ENCODE results near the gene NUP107. TPM values are rescaled to one million over a fixed set of nuclear protein-coding genes. Genes with fewer than 3 reads are reported as not detected.

Gene NUP107
- total RNA-seq, 1 donor from 2014 or later = 80.7 TPM

DNA sequence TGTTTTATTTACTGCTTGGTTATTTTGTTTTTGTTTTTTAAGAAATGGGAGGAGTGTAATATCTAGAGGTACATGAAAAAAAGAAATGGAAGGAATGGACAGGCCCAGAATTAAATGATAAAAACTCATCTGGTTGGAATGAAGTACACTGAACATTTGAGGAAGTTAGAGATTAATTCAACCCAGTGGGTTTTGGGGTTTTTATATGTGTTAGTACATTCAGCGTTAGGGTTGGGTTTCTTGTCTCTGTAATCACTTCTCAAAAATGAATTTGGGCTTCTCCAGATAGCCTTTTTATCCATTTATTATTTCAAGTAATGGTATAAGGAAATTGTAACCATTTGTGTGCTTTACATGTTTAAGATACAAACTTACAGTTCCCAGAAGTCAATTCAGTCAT, 19.5 kb upstream of the NUP107 start:
- Mint-ChIP-seq H3K27ac (no peak overlapping the region), H3K36me3 (ENCODE audit: insufficient read depth) (peaks cover 2% of the 10 kb centered on the region)

DNA sequence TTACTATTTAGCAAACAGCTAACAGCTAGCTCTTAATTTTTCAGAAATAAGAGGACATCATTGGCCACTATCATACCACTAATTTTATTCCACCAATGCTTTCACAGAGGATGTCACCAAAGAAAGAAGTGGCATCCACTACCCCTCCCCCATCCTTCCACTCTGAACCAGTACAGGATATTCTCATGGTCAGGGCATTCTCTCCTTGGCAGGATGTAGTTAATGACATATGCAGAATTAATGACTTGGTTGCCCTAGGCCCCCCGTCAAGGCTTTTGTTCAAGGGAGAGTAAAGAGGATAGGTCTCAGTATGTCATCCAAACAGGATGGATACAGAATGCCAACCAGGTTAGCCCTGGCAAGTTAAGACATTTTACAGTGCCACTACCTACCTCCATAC, 18.9 kb upstream of the NUP107 start:
- H3K4me3 Mint-ChIP-seq (ENCODE audit: low read depth) = no peak overlapping the region
- no peaks in the 10 kb centered on the region for H3K9me3 Mint-ChIP-seq (ENCODE audit: low read depth)
- peaks cover 2% of the 10 kb centered on the region for H3K36me3 Mint-ChIP-seq (ENCODE audit: insufficient read depth)
- TF ChIP-seq, protein P1, sequence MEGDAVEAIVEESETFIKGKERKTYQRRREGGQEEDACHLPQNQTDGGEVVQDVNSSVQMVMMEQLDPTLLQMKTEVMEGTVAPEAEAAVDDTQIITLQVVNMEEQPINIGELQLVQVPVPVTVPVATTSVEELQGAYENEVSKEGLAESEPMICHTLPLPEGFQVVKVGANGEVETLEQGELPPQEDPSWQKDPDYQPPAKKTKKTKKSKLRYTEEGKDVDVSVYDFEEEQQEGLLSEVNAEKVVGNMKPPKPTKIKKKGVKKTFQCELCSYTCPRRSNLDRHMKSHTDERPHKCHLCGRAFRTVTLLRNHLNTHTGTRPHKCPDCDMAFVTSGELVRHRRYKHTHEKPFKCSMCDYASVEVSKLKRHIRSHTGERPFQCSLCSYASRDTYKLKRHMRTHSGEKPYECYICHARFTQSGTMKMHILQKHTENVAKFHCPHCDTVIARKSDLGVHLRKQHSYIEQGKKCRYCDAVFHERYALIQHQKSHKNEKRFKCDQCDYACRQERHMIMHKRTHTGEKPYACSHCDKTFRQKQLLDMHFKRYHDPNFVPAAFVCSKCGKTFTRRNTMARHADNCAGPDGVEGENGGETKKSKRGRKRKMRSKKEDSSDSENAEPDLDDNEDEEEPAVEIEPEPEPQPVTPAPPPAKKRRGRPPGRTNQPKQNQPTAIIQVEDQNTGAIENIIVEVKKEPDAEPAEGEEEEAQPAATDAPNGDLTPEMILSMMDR (IDR thresholded peaks at IDR 0.05; ENCODE audit: unreplicated experiment) = no peak
- DNase-seq (ENCODE audit: low spot score, unreplicated experiment) = no peak
- H3K4me1 Mint-ChIP-seq (ENCODE audit: low read depth) = peaks cover 2% of the 10 kb centered on the region
- H3K27me3 Mint-ChIP-seq = no peaks in the 10 kb centered on the region
- no peak overlapping the region for H3K27ac Mint-ChIP-seq

More for the DNA sequence above, 19.5 kb upstream of the NUP107 start:
- Mint-ChIP-seq H3K27me3 (no peaks in the 10 kb centered on the region), H3K9me3 (ENCODE audit: low read depth) (no peaks in the 10 kb centered on the region), H3K4me3 (ENCODE audit: low read depth) (no peak overlapping the region), H3K4me1 (ENCODE audit: low read depth) (peaks cover 2% of the 10 kb centered on the region)
- DNase-seq (ENCODE audit: low spot score, unreplicated experiment) = no peak
- TF ChIP-seq, protein P1 (IDR thresholded peaks at IDR 0.05; ENCODE audit: unreplicated experiment) = no peak

DNA sequence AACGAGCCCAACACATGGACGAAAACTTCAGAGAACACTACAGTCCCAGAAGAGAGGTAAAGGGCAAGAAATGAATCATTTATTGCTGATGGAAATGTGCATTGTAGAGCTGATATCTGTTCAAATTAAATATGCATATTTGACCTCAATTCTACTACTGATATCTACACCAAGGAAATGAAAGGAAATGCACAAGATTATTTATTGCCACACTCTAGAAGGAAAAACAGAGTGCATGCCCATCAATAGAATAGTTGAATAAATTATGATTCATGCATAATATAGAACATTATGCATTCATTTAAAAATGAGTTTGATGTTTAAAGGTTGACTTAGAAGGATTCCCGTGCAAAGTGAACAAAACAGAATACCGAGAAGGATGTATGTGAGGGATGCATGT, 15.6 kb upstream of the NUP107 start:
- H3K27me3 Mint-ChIP-seq = no peaks in the 10 kb centered on the region
- H3K36me3 Mint-ChIP-seq (ENCODE audit: insufficient read depth) = no peaks in the 10 kb centered on the region
- no peak for DNase-seq (ENCODE audit: low spot score, unreplicated experiment)
- no peak overlapping the region for H3K4me3 Mint-ChIP-seq (ENCODE audit: low read depth)
- no peaks in the 10 kb centered on the region for H3K9me3 Mint-ChIP-seq (ENCODE audit: low read depth)
- TF ChIP-seq, protein P1 (IDR thresholded peaks at IDR 0.05; ENCODE audit: unreplicated experiment) = no peak
- no peak overlapping the region for H3K27ac Mint-ChIP-seq
- peaks cover 2% of the 10 kb centered on the region for H3K4me1 Mint-ChIP-seq (ENCODE audit: low read depth)

DNA sequence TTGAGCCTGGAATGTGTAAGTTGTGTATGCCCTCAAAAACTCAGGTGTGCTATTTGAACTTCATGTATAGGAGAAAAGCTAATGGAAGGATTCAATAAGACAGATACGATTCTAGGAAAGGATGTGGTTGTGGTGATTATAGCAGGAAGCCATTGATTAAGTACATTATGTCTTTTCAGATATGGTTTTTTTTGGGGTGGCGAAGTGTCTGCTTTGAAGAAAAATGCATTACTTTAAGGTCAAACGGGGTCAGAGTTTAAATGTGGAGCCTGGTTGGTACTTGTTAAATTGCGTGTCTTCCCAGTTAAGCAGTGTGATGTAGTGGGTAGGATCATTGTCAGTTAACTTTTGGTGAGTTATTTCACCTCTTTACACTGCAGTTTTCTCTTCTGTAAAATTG, 13.0 kb upstream of the NUP107 start:
- Mint-ChIP-seq H3K4me3 (ENCODE audit: low read depth) (no peak overlapping the region), H3K27ac (no peak overlapping the region), H3K4me1 (ENCODE audit: low read depth) (no peaks in the 10 kb centered on the region), H3K36me3 (ENCODE audit: insufficient read depth) (no peaks in the 10 kb centered on the region), H3K9me3 (ENCODE audit: low read depth) (no peaks in the 10 kb centered on the region), H3K27me3 (no peaks in the 10 kb centered on the region)
- TF ChIP-seq, protein P1 (IDR thresholded peaks at IDR 0.05; ENCODE audit: unreplicated experiment) = no peak
- DNase-seq (ENCODE audit: low spot score, unreplicated experiment) = no peak

DNA sequence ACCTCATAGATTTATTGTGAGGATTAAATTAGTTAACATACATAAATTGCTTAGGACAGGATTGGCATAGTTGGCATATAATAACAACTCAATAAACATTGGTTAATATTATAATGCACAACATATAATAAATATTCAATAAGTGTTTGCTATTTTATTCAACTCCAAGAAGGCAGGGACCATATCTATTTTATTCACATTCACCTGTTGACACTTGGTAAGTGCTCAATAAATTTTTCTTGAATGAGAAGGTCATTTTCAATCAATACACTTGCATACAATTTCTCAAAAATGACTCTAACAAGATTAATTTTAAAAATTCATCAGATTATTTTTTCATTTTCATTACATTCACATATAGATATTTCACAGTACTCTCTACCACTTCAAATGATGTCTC, 12.4 kb upstream of the NUP107 start:
- TF ChIP-seq, protein P1 (IDR thresholded peaks at IDR 0.05; ENCODE audit: unreplicated experiment) = no peak
- Mint-ChIP-seq H3K9me3 (ENCODE audit: low read depth) (no peaks in the 10 kb centered on the region), H3K4me3 (ENCODE audit: low read depth) (no peak overlapping the region), H3K27me3 (no peaks in the 10 kb centered on the region), H3K27ac (no peak overlapping the region), H3K4me1 (ENCODE audit: low read depth) (no peaks in the 10 kb centered on the region), H3K36me3 (ENCODE audit: insufficient read depth) (no peaks in the 10 kb centered on the region)
- no peak for DNase-seq (ENCODE audit: low spot score, unreplicated experiment)
